Panc1 (cell line): ENCODE measurements around the gene TRPC4AP. TPM values are rescaled to one million over a fixed set of nuclear protein-coding genes. Genes with fewer than 3 reads are reported as not detected.

Experiments
- ATAC-seq: fragments of 200-7000 bp; cut with Tn5 transposase; 2 replicates; pipeline ENCODE4 v1.9.1; 2020; ENCODE audit warnings: mild to moderate bottlenecking, moderate library complexity
- BruUV-seq: library from RNA; stranded (reverse); fragments of 400-500 nt; replicated peaks from 2 replicates; lab custom pipeline; 2021; lab: Mats Ljungman, UMichigan
- CTCF ChIA-PET: fragments of 300-600 bp; sonication (Branson Sonifier 250); formaldehyde crosslinking; loops from one replicate; lab custom pipeline; 2022; ENCODE audit warnings: antibody characterized with exemption; lab: Charles Lee
- POLR2A ChIA-PET: fragments of 300-600 bp; sonication (Branson Sonifier 250); formaldehyde crosslinking; loops from one replicate; lab custom pipeline; 2022; ENCODE audit warnings: antibody characterized with exemption; lab: Charles Lee
- DNase-seq: peaks from one replicate; pipeline ENCODE4 v3.0.0-alpha.2; 2010; ENCODE audit warnings: low read depth, low spot score
- H3K27ac ChIP-seq: 2 replicates; pipeline ENCODE4 v1.5.1; 2011; ENCODE audit warnings: mild to moderate bottlenecking, low read length, inconsistent platforms
- H3K27me3 ChIP-seq: fragments of 200-500 bp; sonication (Bioruptor generic); 2 replicates; pipeline ENCODE4 v1.6.0; 2014; ENCODE audit warnings: low read length, inconsistent platforms; ENCODE audit not compliant: control insufficient read depth, insufficient read depth
- H3K36me3 ChIP-seq: fragments of 200-500 bp; sonication (Bioruptor generic); 2 replicates; pipeline ENCODE4 v1.5.1; 2014; ENCODE audit warnings: inconsistent platforms, mild to moderate bottlenecking, low read length, moderate library complexity; ENCODE audit not compliant: control insufficient read depth, insufficient read depth
- H3K4me1 ChIP-seq: 2 replicates; pipeline ENCODE4 v1.5.1; 2011; ENCODE audit warnings: inconsistent platforms, mild to moderate bottlenecking, low read length, moderate library complexity; ENCODE audit not compliant: control insufficient read depth, insufficient read depth
- H3K4me3 ChIP-seq, 2 experiments: 2 replicates each; pipeline ENCODE4 v1.5.1; 2011 to 2012; ENCODE audit warnings: low read depth in 2 of 2, low read length in 2 of 2, mild to moderate bottlenecking in 2 of 2, inconsistent platforms in 1 of 2, moderate library complexity in 1 of 2
- H3K9me3 ChIP-seq: fragments of 200-500 bp; sonication (Bioruptor generic); 2 replicates; pipeline ENCODE4 v1.5.1; 2014; ENCODE audit warnings: low read depth, mild to moderate bottlenecking, inconsistent platforms, low read length, moderate library complexity; ENCODE audit not compliant: control insufficient read depth, insufficient read depth
- POLR2AphosphoS5 ChIP-seq: IDR thresholded peaks from 2 replicates; pipeline ENCODE4 v1.6.1; 2012; ENCODE audit warnings: mild to moderate bottlenecking, low read depth, low read length, moderate library complexity
- SIN3A ChIP-seq: IDR thresholded peaks from 2 replicates; pipeline ENCODE4 v1.6.1; 2012; ENCODE audit warnings: low read depth, mild to moderate bottlenecking, low read length, moderate library complexity, borderline replicate concordance; ENCODE audit not compliant: insufficient read depth
- TCF7L2 ChIP-seq: IDR thresholded peaks from 2 replicates; pipeline ENCODE4 v1.6.1; 2011; ENCODE audit warnings: mild to moderate bottlenecking, low read depth, low read length, inconsistent platforms
- in situ Hi-C: cut with HindIII; loops from 2 replicates; pipeline ENCODE4 v1.10.0; 2016; ENCODE audit warnings: low sequenced_read_pairs, low pct_unique_long_range_greater_than_20kb
- intact Hi-C: fragments of 100-400 bp; cut with micrococcal nuclease; formaldehyde crosslinking; loops from one replicate; pipeline ENCODE4 v1.10.0; 2022; ENCODE audit not compliant: unreplicated experiment
- total RNA-seq: library from RNA; stranded (reverse); gene quantifications from one replicate; pipeline ENCODE4 v1.2.1, GENCODE V29; 2021; ENCODE audit not compliant: unreplicated experiment
- TF ChIP-seq, protein P1 (sequence below), 2 experiments: IDR thresholded peaks; 2 replicates each; pipeline ENCODE4 v1.6.1; 2011 to 2012; ENCODE audit warnings: low read depth in 2 of 2, control low read depth in 1 of 2, low read length in 1 of 2, mild to moderate bottlenecking in 1 of 2, moderate library complexity in 1 of 2; ENCODE audit not compliant: insufficient read depth in 1 of 2
- TF ChIP-seq, protein P2 (sequence below): fragments of 450-650 bp; IDR thresholded peaks from 2 replicates; pipeline ENCODE4 v1.5.1; 2017; ENCODE audit warnings: mild to moderate bottlenecking

Gene TRPC4AP
- total RNA-seq, 1 experiment from 2014 or later = 48.4 TPM

DNA sequence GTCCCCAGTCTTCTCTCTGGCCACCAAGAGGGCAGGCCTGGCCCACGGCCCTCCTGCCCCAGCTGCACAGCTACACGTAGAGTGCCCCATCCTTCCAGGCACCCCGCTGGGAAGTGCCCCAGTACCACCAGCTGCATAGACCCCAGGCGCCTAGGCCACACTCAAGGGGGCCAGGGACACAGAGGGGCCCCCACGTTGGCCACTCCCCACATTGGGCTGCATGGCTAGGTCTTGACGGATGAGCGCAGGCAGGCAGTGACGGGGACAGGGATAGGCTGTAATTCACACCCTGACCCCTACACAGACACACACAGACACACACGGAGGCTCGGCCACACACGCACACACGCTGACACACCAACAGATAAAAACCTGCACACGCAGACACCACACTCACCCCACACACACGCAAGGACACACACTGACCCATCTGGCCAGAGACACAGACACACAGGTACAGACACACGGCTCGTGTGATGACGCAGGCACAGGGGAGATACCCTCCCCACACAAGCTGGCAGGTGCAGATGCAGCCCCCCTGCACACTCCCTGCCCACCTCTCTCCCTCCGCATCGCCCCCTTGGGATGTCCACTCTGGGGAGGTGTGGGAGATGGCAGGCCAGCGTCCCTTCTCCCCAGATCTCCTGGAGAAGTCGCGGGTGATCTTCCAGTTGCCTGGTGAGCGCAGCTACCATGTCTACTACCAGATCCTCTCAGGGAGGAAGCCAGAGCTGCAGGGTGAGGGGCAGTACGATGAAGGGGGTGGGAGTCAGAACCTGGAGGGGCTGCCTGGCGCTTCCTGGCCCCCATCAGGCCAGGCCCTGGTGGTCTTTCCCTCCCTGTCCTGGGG is 106.9 kb downstream of the TRPC4AP start:
- no peak for ATAC-seq
- intact Hi-C loops (no loop called here), in situ Hi-C loops (no loop called here)
- no TSS peak for BruUV-seq
- DNase-seq = no peak
- Histone ChIP-seq H3K27ac (no peak overlapping the region), H3K9me3 (no peaks in the 10 kb centered on the region), H3K36me3 (no peaks in the 10 kb centered on the region), H3K27me3 (no peaks in the 10 kb centered on the region), H3K4me1 (no peaks in the 10 kb centered on the region), H3K4me3 (no peak overlapping the region)
- ChIA-PET POLR2A (no interaction called here), CTCF (interaction anchor here (0.6 kb wide), 2 partner anchors 99 to 151 kb away, joined by 3 to 6 read pairs; no protein-coding TSS in a partner anchor)
- no peak for TF ChIP-seq SIN3A
- TF ChIP-seq TCF7L2 = no peak
- TF ChIP-seq, protein P1, sequence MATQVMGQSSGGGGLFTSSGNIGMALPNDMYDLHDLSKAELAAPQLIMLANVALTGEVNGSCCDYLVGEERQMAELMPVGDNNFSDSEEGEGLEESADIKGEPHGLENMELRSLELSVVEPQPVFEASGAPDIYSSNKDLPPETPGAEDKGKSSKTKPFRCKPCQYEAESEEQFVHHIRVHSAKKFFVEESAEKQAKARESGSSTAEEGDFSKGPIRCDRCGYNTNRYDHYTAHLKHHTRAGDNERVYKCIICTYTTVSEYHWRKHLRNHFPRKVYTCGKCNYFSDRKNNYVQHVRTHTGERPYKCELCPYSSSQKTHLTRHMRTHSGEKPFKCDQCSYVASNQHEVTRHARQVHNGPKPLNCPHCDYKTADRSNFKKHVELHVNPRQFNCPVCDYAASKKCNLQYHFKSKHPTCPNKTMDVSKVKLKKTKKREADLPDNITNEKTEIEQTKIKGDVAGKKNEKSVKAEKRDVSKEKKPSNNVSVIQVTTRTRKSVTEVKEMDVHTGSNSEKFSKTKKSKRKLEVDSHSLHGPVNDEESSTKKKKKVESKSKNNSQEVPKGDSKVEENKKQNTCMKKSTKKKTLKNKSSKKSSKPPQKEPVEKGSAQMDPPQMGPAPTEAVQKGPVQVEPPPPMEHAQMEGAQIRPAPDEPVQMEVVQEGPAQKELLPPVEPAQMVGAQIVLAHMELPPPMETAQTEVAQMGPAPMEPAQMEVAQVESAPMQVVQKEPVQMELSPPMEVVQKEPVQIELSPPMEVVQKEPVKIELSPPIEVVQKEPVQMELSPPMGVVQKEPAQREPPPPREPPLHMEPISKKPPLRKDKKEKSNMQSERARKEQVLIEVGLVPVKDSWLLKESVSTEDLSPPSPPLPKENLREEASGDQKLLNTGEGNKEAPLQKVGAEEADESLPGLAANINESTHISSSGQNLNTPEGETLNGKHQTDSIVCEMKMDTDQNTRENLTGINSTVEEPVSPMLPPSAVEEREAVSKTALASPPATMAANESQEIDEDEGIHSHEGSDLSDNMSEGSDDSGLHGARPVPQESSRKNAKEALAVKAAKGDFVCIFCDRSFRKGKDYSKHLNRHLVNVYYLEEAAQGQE (IDR thresholded peaks at IDR 0.05; ENCODE audit: insufficient read depth in 1 of 2, low read depth in 2 of 2, low read length in 1 of 2) = no peak
- TF ChIP-seq POLR2AphosphoS5 = no peak
- TF ChIP-seq, protein P2, sequence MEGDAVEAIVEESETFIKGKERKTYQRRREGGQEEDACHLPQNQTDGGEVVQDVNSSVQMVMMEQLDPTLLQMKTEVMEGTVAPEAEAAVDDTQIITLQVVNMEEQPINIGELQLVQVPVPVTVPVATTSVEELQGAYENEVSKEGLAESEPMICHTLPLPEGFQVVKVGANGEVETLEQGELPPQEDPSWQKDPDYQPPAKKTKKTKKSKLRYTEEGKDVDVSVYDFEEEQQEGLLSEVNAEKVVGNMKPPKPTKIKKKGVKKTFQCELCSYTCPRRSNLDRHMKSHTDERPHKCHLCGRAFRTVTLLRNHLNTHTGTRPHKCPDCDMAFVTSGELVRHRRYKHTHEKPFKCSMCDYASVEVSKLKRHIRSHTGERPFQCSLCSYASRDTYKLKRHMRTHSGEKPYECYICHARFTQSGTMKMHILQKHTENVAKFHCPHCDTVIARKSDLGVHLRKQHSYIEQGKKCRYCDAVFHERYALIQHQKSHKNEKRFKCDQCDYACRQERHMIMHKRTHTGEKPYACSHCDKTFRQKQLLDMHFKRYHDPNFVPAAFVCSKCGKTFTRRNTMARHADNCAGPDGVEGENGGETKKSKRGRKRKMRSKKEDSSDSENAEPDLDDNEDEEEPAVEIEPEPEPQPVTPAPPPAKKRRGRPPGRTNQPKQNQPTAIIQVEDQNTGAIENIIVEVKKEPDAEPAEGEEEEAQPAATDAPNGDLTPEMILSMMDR = no peak

DNA sequence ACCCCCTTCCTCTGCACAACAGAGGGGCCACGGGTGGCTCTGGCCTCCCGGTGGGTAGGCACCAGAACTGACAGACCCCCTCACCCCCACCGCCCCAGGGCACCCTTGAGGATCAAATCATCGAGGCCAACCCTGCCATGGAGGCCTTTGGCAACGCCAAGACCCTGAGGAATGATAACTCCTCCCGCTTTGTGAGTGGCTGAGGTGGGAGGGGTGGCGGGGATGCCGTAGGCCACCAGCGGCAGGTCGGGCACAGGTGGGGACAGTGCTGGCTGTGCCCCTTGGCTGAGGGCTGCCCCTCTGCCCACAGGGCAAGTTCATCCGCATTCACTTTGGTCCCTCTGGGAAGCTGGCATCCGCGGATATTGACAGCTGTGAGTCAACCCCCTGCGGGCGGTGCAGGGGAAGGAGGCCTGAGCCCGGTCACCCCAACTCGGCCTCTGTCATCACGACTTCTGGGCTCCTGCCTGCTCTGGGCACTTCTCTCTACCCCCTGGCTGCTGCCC is 107.8 kb downstream of the TRPC4AP start:
- in situ Hi-C loops (no loop called here), intact Hi-C loops (no loop called here)
- ChIA-PET POLR2A (no interaction called here), CTCF (interaction anchor here (0.5 to 0.7 kb wide), 3 partner anchors 31 to 150 kb away, joined by 3 to 6 read pairs (median 3); no protein-coding TSS in a partner anchor)
- no peaks in the 10 kb centered on the region for H3K27me3 ChIP-seq
- H3K4me1 ChIP-seq = no peaks in the 10 kb centered on the region
- ATAC-seq = no peak
- no peak overlapping the region for H3K27ac ChIP-seq
- no TSS peak for BruUV-seq
- DNase-seq = no peak
- H3K4me3 ChIP-seq = no peak overlapping the region
- no peaks in the 10 kb centered on the region for H3K36me3 ChIP-seq
- no peaks in the 10 kb centered on the region for H3K9me3 ChIP-seq
- no peak for TF ChIP-seq TCF7L2
- no peak for TF ChIP-seq SIN3A
- TF ChIP-seq, protein P2 = no peak
- TF ChIP-seq, protein P1 (IDR thresholded peaks at IDR 0.05; ENCODE audit: insufficient read depth in 1 of 2, low read depth in 2 of 2, low read length in 1 of 2) = no peak
- TF ChIP-seq POLR2AphosphoS5 = no peak
